Astrocyte of the cerebellum (primary cell): ENCODE measurements around the gene CENPT.
"Not testable (repeated sequence)": the region's sequence is repeated elsewhere in the genome, so short reads cannot be mapped to it uniquely, and the experiment has no call there.

Experiments
- DNase-seq: peaks from one replicate; pipeline ENCODE4 v3.0.0-alpha.2; 2011; ENCODE audit warnings: low read depth
- H3K4me3 ChIP-seq: 2 replicates; pipeline ENCODE4 v1.5.1; 2011; ENCODE audit warnings: mild to moderate bottlenecking, low read depth, low read length, moderate library complexity
- CTCF ChIP-seq: IDR thresholded peaks from 2 replicates; pipeline ENCODE4 v1.5.1; 2012; ENCODE audit warnings: low read length, low read depth, moderate library complexity, mild to moderate bottlenecking; ENCODE audit errors: missing control alignments
- in situ Hi-C: cut with HindIII; loops from 2 replicates; pipeline ENCODE4 v1.10.0; 2017; ENCODE audit warnings: low sequenced_read_pairs

The CENPT gene

GRCh38 chr16:67871256-67871655 lies 23.8 kb upstream of the CENPT start:
- in situ Hi-C loops = no loop called here
- DNase-seq = no peak
- no peak overlapping the region for H3K4me3 ChIP-seq
- TF ChIP-seq CTCF = no peak

GRCh38 chr16:67869653-67870052 lies 22.2 kb upstream of the CENPT start:
- no peak overlapping the region for H3K4me3 ChIP-seq
- DNase-seq = no peak
- in situ Hi-C loops = no loop called here
- no peak for TF ChIP-seq CTCF

- in situ Hi-C loops = no loop called here
- H3K4me3 ChIP-seq = no peak overlapping the region
- no peak for DNase-seq
- TF ChIP-seq CTCF = no peak
Observed at GRCh38 chr16:67868290-67868689, 20.8 kb upstream of the CENPT start.

- in situ Hi-C loops = no loop called here
- TF ChIP-seq CTCF = peak; percentile 39
- DNase-seq = no peak
- no peak overlapping the region for H3K4me3 ChIP-seq
Observed at GRCh38 chr16:67865318-67865717, 17.8 kb upstream of the CENPT start.

DNA sequence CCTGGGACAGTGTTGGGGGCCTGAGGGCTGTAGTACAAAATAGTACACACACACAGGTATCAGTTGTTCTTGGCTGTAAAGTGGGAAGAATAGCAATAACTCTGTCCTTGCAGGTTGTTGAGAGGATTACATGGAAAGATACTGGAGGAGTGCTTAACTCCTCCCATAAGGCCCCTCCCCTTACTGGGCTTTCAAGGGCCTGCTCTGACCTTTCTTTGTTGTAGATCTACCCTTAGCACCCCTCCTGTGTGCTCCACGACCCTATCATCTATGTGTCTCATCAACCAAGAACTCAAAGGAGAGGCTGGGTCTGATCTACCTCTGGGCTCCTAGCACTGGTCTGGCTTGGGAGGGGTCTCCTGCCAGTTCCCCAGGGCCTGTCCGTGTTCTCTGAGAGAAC lies 17.1 kb upstream of the CENPT start:
- TF ChIP-seq CTCF = no peak
- no peak for DNase-seq
- in situ Hi-C loops = loop anchor here (5.0 kb wide), 1 partner anchor 42 kb away; no protein-coding TSS in a partner anchor
- H3K4me3 ChIP-seq = no peak overlapping the region

DNA sequence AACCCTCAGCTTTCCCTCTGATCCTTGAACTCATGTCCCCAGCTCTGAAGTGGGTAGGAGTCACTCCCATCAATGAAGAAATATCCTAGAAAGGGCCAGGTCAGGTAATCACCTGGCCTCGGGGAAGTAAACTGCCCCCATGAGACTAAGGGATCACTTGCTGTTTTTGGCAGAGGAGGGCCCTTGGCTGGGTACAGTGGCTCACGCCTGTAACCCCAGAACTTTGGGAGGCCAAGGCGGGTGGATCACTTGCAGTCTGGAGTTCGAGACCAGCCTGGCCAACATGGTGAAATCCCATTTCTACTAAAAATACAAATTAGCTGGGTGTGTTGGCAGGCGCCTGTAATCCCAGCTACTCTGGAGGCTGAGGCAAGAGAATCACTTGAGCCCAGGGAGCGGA lies 16.6 kb upstream of the CENPT start:
- not testable (repeated sequence) for DNase-seq, H3K4me3 ChIP-seq
- in situ Hi-C loops = loop anchor here (5.0 kb wide), 1 partner anchor 42 kb away; no protein-coding TSS in a partner anchor

DNA sequence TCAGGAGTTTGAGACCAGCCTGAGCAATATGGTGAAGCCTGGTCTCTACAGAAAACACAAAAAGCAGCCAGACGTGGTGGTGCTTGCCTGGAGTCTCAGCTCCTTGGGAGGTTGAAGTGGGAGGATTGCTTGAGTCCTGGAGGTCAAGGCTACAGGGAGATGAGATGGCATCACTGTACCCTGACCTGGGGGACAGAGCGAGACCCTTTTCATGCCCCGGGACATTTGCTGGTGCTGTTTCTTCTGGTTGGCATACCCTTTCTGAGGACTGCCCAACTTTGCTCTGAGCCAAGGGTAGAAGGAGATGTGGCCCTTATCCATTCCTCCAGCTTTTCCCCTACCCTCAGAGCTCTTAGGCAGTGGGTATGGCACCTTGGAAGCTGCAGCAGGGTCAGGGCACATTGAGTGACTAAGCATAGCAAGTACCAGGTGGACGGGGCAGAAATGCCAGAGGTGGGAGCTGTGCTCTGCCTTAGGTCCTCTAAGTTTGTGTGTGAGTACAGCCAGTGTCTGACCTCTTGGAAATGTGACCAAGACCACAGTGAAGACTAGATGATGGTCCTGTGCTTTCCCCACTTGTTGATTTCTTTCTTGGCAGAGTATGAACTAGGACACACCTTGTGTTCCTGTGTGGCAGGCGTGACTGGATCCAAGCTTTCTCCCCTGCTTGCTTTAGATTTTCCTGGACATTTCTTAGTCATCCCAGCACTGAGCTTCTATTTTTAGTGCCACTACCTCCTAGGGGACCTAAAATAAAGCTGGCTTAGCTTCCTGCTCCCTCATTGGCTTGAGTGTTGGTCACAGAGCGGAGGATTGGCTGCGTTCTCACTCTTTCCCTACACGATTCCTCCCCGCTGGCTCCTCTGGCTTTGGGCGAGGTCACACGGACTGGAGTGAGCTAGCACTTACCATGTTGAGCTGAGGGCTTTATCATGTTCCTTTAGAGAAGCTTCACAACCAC lies 15.4 kb upstream of the CENPT start:
- H3K4me3 ChIP-seq = no peak overlapping the region
- in situ Hi-C loops = loop anchor here (5.0 kb wide), 1 partner anchor 41 kb away; no protein-coding TSS in a partner anchor
- no peak for TF ChIP-seq CTCF
- DNase-seq = no peak
